ENCODE results near the gene AGBL4.
A peak's percentile ranks its signal among the peaks of the same experiment; 100 is the strongest.

The AGBL4 gene

DNA sequence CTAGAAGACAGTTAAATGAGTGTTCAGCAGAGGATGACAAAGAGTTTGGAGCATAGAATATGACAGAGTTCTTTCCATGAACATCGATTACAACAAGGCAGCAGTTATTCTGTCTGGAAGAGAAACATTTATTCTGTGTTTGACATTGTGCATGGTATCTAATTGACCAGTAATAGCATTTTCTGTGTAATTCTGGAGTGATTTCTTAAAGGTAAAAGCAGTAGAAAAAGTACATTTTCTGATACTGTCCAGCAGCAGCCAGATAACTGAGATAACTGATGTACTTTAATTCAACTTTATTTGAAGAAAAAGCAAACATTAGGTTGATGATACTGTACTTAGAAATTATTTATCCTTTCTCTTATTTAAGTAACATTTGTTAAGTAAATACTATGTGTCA lies 497.1 kb downstream of the AGBL4 start:
- peak; percentile 41; the same call in 2 of the 3 replicates for ATAC-seq
- TF ChIP-seq TCF4 (CRISPR knock-in tag; IDR thresholded peaks at IDR 0.05; ENCODE audit: borderline replicate concordance), result peak; percentile 60
- no peak for TF ChIP-seq CSDC2 (CRISPR knock-in tag; IDR thresholded peaks at IDR 0.05)
- TF ChIP-seq RARB (CRISPR knock-in tag; IDR thresholded peaks at IDR 0.05), result no peak
- TF ChIP-seq, protein P1, sequence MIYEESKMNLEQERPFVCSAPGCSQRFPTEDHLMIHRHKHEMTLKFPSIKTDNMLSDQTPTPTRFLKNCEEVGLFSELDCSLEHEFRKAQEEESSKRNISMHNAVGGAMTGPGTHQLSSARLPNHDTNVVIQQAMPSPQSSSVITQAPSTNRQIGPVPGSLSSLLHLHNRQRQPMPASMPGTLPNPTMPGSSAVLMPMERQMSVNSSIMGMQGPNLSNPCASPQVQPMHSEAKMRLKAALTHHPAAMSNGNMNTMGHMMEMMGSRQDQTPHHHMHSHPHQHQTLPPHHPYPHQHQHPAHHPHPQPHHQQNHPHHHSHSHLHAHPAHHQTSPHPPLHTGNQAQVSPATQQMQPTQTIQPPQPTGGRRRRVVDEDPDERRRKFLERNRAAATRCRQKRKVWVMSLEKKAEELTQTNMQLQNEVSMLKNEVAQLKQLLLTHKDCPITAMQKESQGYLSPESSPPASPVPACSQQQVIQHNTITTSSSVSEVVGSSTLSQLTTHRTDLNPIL (CRISPR knock-in tag; IDR thresholded peaks at IDR 0.05; ENCODE audit: low read depth), result no peak
- no peak for TF ChIP-seq TOX (CRISPR knock-in tag; IDR thresholded peaks at IDR 0.05; ENCODE audit: borderline replicate concordance)
- TF ChIP-seq ZNF70 (CRISPR knock-in tag; IDR thresholded peaks at IDR 0.05), result no peak
- 0 out of 2 replicates have a peak, but pooled peaks have one; percentile 27 for TF ChIP-seq GLIS3 (CRISPR knock-in tag; IDR thresholded peaks at IDR 0.05)
- peak; percentile 22; the same call in 1 of the 2 replicates for TF ChIP-seq ZC3H10 (CRISPR knock-in tag; IDR thresholded peaks at IDR 0.05)
- no peak for TF ChIP-seq ZFP30 (CRISPR knock-in tag; IDR thresholded peaks at IDR 0.05)
- TF ChIP-seq ISL1 (CRISPR knock-in tag; IDR thresholded peaks at IDR 0.05), result peak; percentile 96
- TF ChIP-seq SNAI2 (CRISPR knock-in tag; IDR thresholded peaks at IDR 0.05), result no peak
- 0 out of 2 replicates have a peak, but pooled peaks have one; percentile 54 for TF ChIP-seq CSRNP3 (CRISPR knock-in tag; IDR thresholded peaks at IDR 0.05)
- no peak for TF ChIP-seq ZNF565 (CRISPR knock-in tag; conservative IDR thresholded peaks at IDR 0.05; ENCODE audit: low read depth)
- peak; percentile 73; the same call in 1 of the 2 replicates for TF ChIP-seq ESRRG (CRISPR knock-in tag; IDR thresholded peaks at IDR 0.05)
- TF ChIP-seq ZFP3 (CRISPR knock-in tag; IDR thresholded peaks at IDR 0.05), result no peak

DNA sequence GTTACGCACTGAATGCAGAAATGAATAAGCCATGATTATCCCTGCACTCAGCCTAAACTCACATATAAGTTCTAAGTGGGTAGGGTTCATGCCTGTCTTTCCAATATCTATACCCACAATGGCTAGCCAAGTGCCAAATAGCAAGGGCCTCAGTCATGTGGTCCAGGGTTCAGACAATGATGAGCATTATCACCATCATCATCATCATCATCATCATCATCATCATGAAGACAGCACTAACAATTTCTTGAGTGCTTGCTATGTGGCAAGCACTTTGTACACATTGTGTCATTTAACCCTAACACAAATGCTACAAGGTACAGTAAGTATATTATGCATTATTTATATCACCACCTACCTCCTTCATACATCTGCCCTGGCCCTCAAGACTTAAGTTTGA lies 500.0 kb downstream of the AGBL4 start:
- ATAC-seq, result no peak
- TF ChIP-seq ARNTL (CRISPR knock-in tag; IDR thresholded peaks at IDR 0.05; ENCODE audit: borderline replicate concordance, low read depth) (no peak), ESRRG (CRISPR knock-in tag; IDR thresholded peaks at IDR 0.05) (no peak)

GRCh38 chr1:49466961-49467360 lies 556.8 kb downstream of the AGBL4 start:
- TF ChIP-seq ESRRG (CRISPR knock-in tag; IDR thresholded peaks at IDR 0.05) (no peak), SNAI2 (CRISPR knock-in tag; IDR thresholded peaks at IDR 0.05) (no peak), GLIS3 (CRISPR knock-in tag; IDR thresholded peaks at IDR 0.05) (no peak), CSRNP3 (CRISPR knock-in tag; IDR thresholded peaks at IDR 0.05) (no peak), ZFP30 (CRISPR knock-in tag; IDR thresholded peaks at IDR 0.05) (no peak), ZNF8 (CRISPR knock-in tag; IDR thresholded peaks at IDR 0.05) (no peak), ARNTL (CRISPR knock-in tag; IDR thresholded peaks at IDR 0.05; ENCODE audit: borderline replicate concordance, low read depth) (no peak), TCF4 (CRISPR knock-in tag; IDR thresholded peaks at IDR 0.05; ENCODE audit: borderline replicate concordance) (no peak), ZFP3 (CRISPR knock-in tag; IDR thresholded peaks at IDR 0.05) (no peak)
- TF ChIP-seq, protein P1 (CRISPR knock-in tag; IDR thresholded peaks at IDR 0.05; ENCODE audit: low read depth), result no peak
- no peak for ATAC-seq

GRCh38 chr1:49465486-49466185 lies 558.1 kb downstream of the AGBL4 start:
- ATAC-seq, result no peak
- TF ChIP-seq ZNF70 (CRISPR knock-in tag; IDR thresholded peaks at IDR 0.05) (0 out of 2 replicates have a peak, but pooled peaks have one; percentile 15), BACH2 (CRISPR knock-in tag; IDR thresholded peaks at IDR 0.05; ENCODE audit: borderline replicate concordance) (no peak), TCF4 (CRISPR knock-in tag; IDR thresholded peaks at IDR 0.05; ENCODE audit: borderline replicate concordance) (no peak)

DNA sequence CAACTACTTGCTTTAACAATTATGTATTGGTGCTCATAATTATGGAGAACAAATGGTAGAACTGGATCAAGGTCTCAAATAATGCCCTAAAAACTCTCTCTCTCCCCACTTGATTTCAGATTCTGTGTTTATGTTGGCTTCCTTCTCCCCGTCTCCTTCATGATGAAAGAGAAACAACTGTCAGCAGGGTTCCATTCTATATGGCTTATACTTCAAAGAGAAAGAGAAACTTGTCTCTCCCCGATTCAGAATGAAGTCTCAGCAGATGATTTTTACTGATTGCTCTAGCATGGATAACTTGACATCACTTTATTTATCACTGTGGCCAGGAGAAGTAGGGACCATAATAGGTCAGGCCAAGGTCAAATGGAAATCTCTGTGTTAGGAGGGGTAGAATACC lies 575.6 kb downstream of the AGBL4 start:
- TF ChIP-seq ISL1 (CRISPR knock-in tag; IDR thresholded peaks at IDR 0.05), result no peak
- TF ChIP-seq ZC3H10 (CRISPR knock-in tag; IDR thresholded peaks at IDR 0.05), result no peak
- no peak for TF ChIP-seq ZNF8 (CRISPR knock-in tag; IDR thresholded peaks at IDR 0.05)
- TF ChIP-seq, protein P1 (CRISPR knock-in tag; IDR thresholded peaks at IDR 0.05; ENCODE audit: low read depth), result no peak
- TF ChIP-seq SNAI2 (CRISPR knock-in tag; IDR thresholded peaks at IDR 0.05), result no peak
- no peak for TF ChIP-seq RARB (CRISPR knock-in tag; IDR thresholded peaks at IDR 0.05)
- TF ChIP-seq, protein P2, sequence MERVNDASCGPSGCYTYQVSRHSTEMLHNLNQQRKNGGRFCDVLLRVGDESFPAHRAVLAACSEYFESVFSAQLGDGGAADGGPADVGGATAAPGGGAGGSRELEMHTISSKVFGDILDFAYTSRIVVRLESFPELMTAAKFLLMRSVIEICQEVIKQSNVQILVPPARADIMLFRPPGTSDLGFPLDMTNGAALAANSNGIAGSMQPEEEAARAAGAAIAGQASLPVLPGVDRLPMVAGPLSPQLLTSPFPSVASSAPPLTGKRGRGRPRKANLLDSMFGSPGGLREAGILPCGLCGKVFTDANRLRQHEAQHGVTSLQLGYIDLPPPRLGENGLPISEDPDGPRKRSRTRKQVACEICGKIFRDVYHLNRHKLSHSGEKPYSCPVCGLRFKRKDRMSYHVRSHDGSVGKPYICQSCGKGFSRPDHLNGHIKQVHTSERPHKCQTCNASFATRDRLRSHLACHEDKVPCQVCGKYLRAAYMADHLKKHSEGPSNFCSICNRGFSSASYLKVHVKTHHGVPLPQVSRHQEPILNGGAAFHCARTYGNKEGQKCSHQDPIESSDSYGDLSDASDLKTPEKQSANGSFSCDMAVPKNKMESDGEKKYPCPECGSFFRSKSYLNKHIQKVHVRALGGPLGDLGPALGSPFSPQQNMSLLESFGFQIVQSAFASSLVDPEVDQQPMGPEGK (CRISPR knock-in tag; IDR thresholded peaks at IDR 0.05; ENCODE audit: borderline replicate concordance), result no peak
- TF ChIP-seq ESRRG (CRISPR knock-in tag; IDR thresholded peaks at IDR 0.05), result no peak
- TF ChIP-seq TOX (CRISPR knock-in tag; IDR thresholded peaks at IDR 0.05; ENCODE audit: borderline replicate concordance), result no peak
- TF ChIP-seq ZNF70 (CRISPR knock-in tag; IDR thresholded peaks at IDR 0.05), result no peak
- no peak for TF ChIP-seq BACH2 (CRISPR knock-in tag; IDR thresholded peaks at IDR 0.05; ENCODE audit: borderline replicate concordance)
- no peak for TF ChIP-seq GLIS3 (CRISPR knock-in tag; IDR thresholded peaks at IDR 0.05)
- TF ChIP-seq ZFP3 (CRISPR knock-in tag; IDR thresholded peaks at IDR 0.05), result no peak
- ATAC-seq, result no peak
